Prostate gland (tissue), 2 donors: ENCODE measurements around the gene EXOC2. TPM values are rescaled to one million over a fixed set of nuclear protein-coding genes. Genes with fewer than 3 reads are reported as not detected.

ENCODE experiments used
- DNase-seq: peaks from one replicate; pipeline ENCODE4 v3.0.0-alpha.2; 2019; ENCODE audit warnings: low spot score
- H3K27ac ChIP-seq, 2 donors: fragments of 200-600 bp; sonication (generic); 2 replicates each; pipeline ENCODE4 v1.5.1; 2017 to 2019
- H3K27me3 ChIP-seq: fragments of 200-600 bp; sonication (generic); replicated peaks from 2 replicates; pipeline ENCODE4 v1.5.1; 2019; ENCODE audit not compliant: insufficient read depth
- H3K36me3 ChIP-seq, 2 donors: fragments of 200-600 bp; sonication (generic); 1 replicate in 1 of 2; 2 replicates in 1 of 2; pipeline versions ENCODE4 v1.5.1 to v1.8.1; 2017 to 2019
- H3K4me1 ChIP-seq: fragments of 200-600 bp; sonication (generic); replicated peaks from 2 replicates; pipeline ENCODE4 v1.5.1; 2019
- H3K4me3 ChIP-seq, 2 donors: fragments of 200-600 bp; sonication (generic); 2 replicates each; pipeline ENCODE4 v1.5.1; 2017 to 2019
- H3K9me3 ChIP-seq: fragments of 200-600 bp; sonication (generic); 2 replicates; pipeline ENCODE4 v1.5.1; 2017
- POLR2A ChIP-seq: fragments of 450-650 bp; IDR thresholded peaks from one replicate; pipeline ENCODE4 v1.6.1; 2016; ENCODE audit warnings: antibody characterized with exemption, mild to moderate bottlenecking
- POLR2AphosphoS5 ChIP-seq: sonication (generic); formaldehyde crosslinking; IDR thresholded peaks from one replicate; pipeline ENCODE4 v1.6.1; 2017; ENCODE audit warnings: antibody characterized with exemption
- WGBS: methylation state at CpG from one replicate; pipeline ENCODE4 v1.1.5; 2018; 5-methylcytosine and 5-hydroxymethylcytosine counted together
- intact Hi-C: fragments of 100-400 bp; cut with DNase I; formaldehyde crosslinking; loops from one replicate; pipeline ENCODE4 v1.14.2; 2022
- total RNA-seq, 2 donors: library from RNA; depleted of rRNA; stranded (reverse); fragments of >200 nt; gene quantifications; one replicate each; pipeline ENCODE4 v1.1.0, GENCODE V29; 2016
- TF ChIP-seq, protein P1 (sequence below), 4 experiments: fragments of 200-600 bp in 2 of 4; fragments of 450-650 bp in 2 of 4; sonication (generic) in 2 of 4; IDR thresholded peaks; 1 replicate in 3 of 4; 2 replicates in 1 of 4; pipeline ENCODE4 v1.5.1; 2016 to 2019; ENCODE audit warnings: antibody characterized with exemption in 4 of 4, mild to moderate bottlenecking in 2 of 4, moderate library complexity in 2 of 4

EXOC2 gene
- total RNA-seq, 2 donors from 2014 or later: 18.2 to 30.8 TPM

DNA sequence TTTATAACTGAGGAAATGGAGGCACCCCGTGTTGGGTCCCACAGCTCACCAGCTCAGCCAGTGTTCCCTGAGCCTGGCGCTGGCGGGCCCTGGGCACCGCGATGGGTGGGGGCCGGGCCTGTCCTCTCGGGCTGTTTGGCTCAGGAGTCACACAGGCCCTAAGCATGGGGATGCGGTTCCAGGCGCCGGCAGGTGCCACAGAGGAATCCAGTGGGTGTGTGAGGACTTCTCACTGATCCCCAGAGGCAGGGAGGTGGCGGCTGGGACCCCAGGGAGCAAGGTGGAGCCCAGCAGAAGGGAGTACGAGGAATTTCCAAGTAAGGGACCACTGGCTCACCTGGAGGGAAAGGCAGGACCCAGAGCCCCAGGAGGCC is 243.9 kb downstream of the EXOC2 start:
- Histone ChIP-seq H3K9me3 (no peaks in the 10 kb centered on the region), H3K27me3 (no peaks in the 10 kb centered on the region), H3K4me1 (no peaks in the 10 kb centered on the region), H3K4me3 (no peak overlapping the region), H3K27ac (no peak overlapping the region), H3K36me3 (no peaks in the 10 kb centered on the region)
- no peak for DNase-seq
- 93% methylated on average over 10 of the region's 12 CpGs for WGBS
- intact Hi-C loops: no loop called here
- TF ChIP-seq, protein P1, sequence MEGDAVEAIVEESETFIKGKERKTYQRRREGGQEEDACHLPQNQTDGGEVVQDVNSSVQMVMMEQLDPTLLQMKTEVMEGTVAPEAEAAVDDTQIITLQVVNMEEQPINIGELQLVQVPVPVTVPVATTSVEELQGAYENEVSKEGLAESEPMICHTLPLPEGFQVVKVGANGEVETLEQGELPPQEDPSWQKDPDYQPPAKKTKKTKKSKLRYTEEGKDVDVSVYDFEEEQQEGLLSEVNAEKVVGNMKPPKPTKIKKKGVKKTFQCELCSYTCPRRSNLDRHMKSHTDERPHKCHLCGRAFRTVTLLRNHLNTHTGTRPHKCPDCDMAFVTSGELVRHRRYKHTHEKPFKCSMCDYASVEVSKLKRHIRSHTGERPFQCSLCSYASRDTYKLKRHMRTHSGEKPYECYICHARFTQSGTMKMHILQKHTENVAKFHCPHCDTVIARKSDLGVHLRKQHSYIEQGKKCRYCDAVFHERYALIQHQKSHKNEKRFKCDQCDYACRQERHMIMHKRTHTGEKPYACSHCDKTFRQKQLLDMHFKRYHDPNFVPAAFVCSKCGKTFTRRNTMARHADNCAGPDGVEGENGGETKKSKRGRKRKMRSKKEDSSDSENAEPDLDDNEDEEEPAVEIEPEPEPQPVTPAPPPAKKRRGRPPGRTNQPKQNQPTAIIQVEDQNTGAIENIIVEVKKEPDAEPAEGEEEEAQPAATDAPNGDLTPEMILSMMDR (IDR thresholded peaks at IDR 0.05): no peak
- TF ChIP-seq POLR2A: no peak
- TF ChIP-seq POLR2AphosphoS5: no peak

DNA sequence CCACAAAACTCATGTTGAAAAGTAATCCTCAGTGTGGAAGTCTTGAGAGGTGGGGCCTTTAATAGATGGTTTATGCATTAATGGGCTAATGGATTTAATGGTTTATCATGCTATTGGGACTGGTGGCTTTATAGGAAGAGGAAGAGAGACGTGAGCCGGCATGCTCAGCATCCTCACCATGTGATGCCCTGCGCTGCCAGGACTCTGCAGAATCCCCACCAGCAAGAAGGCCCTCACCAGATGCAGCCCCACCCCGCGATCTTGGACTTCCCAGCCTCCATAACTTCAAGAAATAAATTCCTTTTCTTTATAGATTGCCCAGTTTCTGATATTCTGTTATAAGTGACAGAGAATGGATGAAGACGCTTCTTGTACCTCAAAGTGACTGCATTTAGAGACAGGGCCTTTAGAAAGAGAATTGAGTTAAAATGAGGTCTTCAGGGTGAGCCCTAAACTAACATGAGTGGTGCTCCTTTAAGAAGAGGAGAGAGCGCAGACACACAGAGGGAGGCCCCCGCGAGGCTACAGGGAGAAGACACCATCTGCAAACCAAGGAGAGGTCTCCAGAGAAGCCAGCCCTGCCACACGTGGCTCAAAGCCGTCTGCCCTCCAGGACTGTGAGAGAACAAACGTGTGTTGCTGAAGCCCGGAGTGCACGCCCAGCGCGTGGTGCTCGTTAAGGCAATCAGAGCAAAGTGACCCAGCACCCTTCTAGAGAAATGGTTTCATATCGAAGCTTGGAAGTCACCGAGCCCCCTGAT is 244.5 kb downstream of the EXOC2 start:
- H3K4me1 ChIP-seq: no peaks in the 10 kb centered on the region
- H3K36me3 ChIP-seq: no peaks in the 10 kb centered on the region
- no peak for DNase-seq
- H3K27ac ChIP-seq: no peak overlapping the region
- no peak for TF ChIP-seq POLR2A
- no peak for TF ChIP-seq POLR2AphosphoS5
- TF ChIP-seq, protein P1 (IDR thresholded peaks at IDR 0.05): no peak
- H3K27me3 ChIP-seq: no peaks in the 10 kb centered on the region
- no peaks in the 10 kb centered on the region for H3K9me3 ChIP-seq
- 90% methylated on average over 19 of the region's 19 CpGs for WGBS
- intact Hi-C loops: no loop called here
- H3K4me3 ChIP-seq: no peak overlapping the region

DNA sequence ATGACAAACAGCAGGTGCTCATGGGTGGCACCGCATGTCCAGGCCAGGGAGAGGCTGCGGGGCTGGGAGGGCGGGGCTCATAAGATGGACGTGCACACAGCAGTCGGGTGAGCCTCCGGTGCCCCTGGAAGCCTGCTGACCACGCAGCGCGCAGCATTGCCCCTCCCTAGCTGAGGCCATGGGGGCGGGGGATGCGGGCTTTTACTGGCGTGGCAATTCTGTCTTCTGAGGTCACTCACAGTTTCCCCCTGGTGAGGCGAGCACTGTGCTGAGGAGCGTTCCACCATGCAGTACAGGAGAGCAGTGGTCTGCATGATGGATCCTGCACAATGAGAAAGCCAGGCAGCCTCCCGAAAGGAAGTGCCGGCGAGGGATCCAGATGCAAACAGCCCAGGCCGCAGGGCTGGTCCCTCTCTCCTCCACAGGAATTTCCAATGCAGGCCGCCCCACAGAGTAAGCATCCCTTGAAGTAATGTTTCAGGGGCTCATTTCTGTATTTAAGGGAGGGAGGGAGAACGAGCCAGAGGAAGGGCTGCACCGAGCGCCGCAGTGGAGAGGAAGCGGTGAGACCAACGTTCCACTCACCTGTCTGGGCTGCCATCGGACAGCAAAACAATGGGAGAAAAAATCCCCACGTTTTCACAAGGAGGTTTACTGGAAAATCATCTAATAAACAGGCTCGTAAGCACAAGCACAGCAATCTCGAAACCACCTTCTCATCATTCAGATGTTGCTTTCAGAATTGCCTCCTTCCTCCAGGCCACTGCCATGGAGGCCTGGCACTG is 245.4 kb downstream of the EXOC2 start:
- H3K4me1 ChIP-seq: no peaks in the 10 kb centered on the region
- H3K9me3 ChIP-seq: no peaks in the 10 kb centered on the region
- no peaks in the 10 kb centered on the region for H3K36me3 ChIP-seq
- H3K4me3 ChIP-seq: no peak overlapping the region
- 65% methylated on average over 29 of the region's 29 CpGs for WGBS
- no peak overlapping the region for H3K27ac ChIP-seq
- no peaks in the 10 kb centered on the region for H3K27me3 ChIP-seq
- TF ChIP-seq, protein P1 (IDR thresholded peaks at IDR 0.05): no peak
- TF ChIP-seq POLR2AphosphoS5: no peak
- no peak for TF ChIP-seq POLR2A
- intact Hi-C loops: no loop called here
- no peak for DNase-seq

DNA sequence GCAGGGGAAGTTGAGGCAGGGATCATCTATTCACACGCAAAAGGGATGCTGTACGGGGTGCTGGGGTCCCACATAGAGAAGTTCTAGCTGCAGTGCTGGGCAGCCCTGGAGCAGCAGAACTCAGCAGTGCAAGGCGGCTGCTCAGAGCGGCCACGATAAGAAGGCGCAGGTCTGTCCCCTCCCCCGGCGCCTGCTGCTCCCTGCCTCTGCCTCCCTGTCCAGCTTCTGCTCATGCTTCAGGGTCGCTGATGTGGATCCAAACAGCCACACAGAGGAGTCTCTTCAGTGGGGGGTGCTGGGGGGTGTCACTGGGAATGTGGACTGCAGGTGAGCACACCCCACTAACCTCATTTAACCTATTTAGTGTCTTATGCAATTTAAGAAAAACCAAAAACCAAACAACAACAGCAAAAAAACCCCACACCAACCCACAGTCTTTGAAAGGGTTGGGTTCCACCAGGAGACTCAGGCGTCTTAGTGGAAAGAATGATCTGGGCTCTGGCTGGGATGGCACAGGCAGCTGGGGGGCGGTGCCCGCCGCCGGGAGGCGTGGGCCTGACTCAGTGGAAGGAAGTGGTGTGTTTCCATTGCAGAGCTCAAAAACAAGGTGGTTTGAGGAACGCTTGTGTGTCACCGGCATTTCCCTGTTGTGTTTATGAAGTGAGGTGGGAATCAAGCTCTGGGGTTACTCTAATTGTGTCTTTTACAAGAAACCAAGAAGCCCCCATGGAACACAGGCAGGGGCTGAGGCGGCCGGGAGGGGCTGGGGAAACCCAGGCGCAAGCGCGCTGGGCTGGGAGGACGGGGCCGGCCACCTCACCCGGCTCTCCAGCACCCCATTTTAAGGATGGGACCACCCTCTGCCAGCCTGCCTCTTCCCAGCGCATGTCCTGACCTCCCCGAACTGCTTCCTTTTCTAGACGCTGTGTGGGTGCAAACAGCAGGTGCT is 246.2 kb downstream of the EXOC2 start:
- no peaks in the 10 kb centered on the region for H3K36me3 ChIP-seq
- H3K27me3 ChIP-seq: no peaks in the 10 kb centered on the region
- H3K4me3 ChIP-seq: no peak overlapping the region
- DNase-seq: no peak
- TF ChIP-seq POLR2AphosphoS5: no peak
- TF ChIP-seq, protein P1 (IDR thresholded peaks at IDR 0.05): no peak
- no peak for TF ChIP-seq POLR2A
- no peak overlapping the region for H3K27ac ChIP-seq
- WGBS: 80% methylated on average over 28 of the region's 28 CpGs
- H3K4me1 ChIP-seq: no peaks in the 10 kb centered on the region
- H3K9me3 ChIP-seq: no peaks in the 10 kb centered on the region
- intact Hi-C loops: no loop called here
